ENCODE data around the gene AP1G2.
"Not testable (repeated sequence)": the region's sequence is repeated elsewhere in the genome, so short reads cannot be mapped to it uniquely, and the experiment has no call there.

Gene AP1G2, protein sequence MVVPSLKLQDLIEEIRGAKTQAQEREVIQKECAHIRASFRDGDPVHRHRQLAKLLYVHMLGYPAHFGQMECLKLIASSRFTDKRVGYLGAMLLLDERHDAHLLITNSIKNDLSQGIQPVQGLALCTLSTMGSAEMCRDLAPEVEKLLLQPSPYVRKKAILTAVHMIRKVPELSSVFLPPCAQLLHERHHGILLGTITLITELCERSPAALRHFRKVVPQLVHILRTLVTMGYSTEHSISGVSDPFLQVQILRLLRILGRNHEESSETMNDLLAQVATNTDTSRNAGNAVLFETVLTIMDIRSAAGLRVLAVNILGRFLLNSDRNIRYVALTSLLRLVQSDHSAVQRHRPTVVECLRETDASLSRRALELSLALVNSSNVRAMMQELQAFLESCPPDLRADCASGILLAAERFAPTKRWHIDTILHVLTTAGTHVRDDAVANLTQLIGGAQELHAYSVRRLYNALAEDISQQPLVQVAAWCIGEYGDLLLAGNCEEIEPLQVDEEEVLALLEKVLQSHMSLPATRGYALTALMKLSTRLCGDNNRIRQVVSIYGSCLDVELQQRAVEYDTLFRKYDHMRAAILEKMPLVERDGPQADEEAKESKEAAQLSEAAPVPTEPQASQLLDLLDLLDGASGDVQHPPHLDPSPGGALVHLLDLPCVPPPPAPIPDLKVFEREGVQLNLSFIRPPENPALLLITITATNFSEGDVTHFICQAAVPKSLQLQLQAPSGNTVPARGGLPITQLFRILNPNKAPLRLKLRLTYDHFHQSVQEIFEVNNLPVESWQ
- total RNA-seq: 136 to 210 reads per million in 2 donors

DNA sequence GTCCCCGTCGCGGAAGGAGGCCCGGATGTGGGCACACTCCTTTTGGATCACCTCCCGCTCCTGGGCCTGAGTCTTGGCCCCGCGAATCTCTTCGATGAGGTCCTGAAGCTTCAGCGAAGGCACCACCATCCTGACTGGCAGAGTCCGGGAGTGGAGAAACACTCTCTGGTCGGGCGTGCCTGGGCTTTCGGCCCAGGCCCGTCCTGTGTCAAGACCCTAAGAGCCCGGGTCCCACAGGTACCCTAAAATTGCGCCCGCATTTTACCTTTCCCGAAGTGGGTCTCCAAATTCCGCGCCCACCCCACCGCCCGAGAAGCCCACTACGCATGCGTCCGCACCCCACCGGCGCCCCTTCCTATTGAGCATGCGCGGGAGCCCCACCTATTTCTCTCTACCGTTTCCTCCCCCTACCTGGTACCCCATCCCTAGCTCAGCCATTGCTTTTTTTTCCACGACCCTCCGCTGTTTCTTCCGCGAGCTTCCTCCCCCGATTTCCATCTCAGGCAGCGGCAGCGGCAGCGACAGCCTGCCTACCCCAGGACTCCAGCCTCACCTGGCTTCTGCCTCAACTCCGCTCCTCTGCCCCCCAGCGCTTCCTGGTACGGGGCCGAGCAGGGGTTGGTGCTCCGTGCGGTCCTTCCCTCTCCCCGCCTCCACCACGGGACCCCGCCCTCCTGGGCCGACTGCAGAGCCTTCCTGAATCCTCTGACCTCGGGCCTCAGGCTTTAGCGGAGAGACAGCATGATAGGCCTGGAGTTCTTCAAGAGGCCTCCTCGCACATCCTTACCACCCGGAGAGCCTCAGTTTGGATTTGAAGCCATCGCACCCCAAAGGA lies at the start of gene AP1G2:
Gene AP1G2, minus strand, starts transcription at position 606 of the 835 bp plus-strand sequence. Its CDS starts 477 bp downstream, at position 129.
- DNase-seq: peak; percentile 74

DNA sequence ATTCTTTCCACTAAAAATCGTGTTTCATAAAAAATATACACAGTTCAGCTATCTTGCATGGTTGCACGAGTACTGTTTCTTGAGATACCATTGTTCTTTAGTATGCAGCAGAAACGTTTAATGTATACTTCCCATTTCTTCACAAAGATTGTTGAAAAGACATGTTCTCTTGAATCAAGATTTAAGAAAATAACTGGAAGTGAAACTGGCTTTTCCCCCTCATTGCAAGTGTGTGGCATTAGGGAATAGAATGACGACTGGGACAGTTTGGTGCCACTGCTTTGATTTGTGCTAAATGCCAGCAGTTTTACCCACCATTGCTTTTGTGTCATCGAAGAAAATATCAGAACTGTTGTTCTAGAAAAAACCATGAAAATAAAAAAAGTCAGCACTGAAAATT lies 48.3 kb upstream of the AP1G2 start:
- DNase-seq: no peak

DNA sequence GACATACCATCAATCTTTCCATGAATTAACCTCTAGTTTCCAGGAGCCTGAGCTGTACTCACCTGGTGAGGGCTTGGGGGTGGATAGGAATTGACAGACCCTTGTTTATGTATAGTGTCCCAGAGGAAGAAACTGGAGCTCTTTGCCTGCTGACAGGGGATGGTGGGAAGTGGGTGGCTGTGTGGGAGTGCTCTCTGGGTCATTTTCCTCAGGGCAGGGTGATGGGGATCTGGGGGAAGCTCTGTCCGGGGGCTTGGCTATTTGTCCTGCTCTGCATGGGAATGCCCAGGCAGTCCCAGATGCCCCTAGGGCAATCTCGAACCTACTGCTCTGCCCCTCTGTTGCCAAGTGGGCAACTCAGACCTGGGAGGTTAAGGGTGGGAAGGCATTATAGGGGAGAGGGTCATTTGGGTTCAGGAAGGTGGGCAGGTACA lies 46.8 kb upstream of the AP1G2 start:
- no peak for DNase-seq

DNA sequence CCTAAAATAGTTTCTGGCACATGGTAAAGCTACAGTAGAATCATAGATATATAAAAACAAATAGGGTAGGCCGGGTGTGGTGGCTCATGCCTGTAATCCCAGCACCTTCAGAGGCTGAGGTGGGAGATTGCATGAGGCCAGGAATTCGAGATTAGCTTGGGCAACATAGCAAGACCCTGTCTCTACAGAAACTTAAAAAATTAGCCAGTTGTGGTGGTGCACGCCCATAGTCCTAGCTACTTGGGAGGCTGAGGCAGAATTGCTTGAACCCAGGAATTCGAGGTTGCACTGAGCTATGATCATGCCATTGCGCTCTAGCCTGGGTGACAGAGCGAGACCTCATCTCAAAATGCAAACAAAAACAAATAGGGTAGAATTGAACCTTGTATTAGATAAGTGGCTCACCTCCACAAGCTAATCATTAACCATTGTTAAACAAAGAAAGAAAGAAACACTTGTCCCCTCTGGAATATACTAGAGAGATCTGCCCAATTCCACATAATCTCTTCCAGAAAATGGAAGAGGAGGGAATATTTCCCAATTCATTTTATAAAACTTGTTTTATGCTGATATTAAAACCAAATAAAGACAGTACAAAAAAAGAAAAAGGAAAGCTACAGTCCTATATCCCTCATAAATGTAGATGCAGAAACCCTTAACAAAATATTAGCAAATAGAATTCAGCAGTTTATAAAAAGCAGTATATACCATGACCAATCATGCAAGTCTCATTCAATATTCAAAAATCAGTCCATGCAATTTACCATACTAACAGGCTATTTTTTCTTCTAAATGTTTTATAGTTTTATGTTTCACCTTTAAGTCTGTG lies 45.9 kb upstream of the AP1G2 start:
- no peak for DNase-seq

DNA sequence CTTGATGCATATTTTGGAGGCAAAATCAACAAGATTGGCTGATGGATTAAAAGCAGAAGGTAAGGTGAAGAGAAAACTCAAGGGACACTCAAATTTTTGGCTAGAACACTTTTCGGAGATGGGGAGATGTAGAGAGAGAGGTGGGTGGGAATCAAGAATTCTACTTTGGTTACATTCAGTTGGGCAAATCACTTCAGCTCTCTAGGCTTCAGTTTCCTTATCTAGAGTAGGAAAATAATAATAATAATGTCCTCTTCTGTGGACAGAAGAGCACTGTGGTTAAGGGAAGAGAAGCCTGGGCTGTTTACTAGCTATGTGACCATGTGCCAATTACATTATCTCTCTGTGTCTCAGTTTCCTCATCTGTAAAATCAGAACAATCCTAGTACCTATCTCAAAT lies 45.2 kb upstream of the AP1G2 start:
- no peak for DNase-seq

DNA sequence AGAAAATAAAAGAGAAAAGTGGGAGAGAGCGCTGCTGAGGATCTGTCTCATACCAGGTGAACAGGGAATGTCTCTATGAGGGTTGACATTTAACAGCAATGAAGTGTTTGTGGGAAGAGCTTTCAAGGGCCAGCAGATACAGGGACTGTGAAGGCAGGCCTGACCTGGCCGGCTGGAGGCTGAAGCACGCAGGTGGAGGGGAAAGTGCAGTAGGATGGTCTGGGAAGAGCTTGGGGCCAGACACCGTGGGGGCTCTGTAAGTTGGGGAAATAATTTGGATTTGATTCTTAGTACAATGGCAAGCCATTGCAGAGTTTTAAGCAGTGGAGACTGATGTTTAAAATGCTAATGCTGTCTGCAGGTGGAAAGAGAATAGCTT lies 44.8 kb upstream of the AP1G2 start:
- no peak for DNase-seq

DNA sequence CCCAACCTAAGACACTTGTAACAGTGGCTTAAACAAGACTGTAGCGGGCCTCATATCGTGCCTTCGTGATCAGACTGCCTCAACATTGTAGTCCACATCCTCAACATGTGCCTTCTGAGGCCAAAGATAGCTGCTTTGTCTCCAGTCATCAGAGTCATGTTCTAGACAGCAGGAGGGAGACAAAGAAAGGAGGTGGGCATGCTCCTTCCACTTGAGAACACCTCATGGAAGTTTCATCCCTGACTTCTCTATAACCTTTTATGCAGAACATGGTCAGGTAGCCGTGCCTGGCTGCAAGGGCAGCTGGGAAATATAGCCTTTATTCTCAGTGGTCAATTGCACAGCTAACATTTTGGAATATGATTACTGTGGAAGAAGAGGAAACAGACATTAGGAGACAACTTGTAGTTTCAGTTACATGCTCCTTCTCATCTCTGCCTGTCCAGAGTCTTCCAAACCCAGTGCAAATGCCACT lies 43.3 kb upstream of the AP1G2 start:
- DNase-seq: no peak

DNA sequence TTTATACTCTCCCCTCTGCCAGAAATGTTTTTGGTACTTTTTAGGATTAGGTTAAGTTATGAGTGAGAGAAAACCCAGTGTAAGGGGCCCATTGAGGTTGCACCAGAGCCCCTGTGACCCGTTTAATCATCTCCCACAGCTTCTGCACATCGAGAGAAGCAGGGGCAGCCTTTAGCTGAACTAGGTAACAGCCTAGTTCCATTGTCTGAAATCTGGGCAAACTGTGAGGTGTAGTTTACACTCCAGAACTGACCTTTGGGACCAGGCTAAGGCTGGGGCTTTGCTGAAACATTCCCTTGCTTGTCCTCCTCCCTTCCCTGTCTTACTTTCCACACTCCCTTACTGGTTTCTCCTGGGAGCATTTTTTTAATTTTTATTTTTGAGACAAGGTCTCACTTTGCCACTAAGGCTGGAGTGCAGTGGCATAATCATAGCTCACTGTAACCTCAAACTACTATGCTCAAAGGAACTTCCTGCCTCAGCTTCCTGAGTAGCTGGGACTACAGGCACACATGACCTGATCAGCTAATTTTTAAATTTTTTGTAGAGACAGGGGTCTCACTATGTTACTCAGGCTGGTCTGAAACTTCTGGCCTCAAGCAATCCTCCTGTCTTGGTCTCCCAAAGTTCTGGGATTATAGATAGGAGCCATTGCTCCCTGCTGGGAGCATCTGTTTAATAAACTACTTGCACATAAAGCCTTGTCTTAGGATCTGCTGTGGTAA lies 42.7 kb upstream of the AP1G2 start:
- no peak for DNase-seq

DNA sequence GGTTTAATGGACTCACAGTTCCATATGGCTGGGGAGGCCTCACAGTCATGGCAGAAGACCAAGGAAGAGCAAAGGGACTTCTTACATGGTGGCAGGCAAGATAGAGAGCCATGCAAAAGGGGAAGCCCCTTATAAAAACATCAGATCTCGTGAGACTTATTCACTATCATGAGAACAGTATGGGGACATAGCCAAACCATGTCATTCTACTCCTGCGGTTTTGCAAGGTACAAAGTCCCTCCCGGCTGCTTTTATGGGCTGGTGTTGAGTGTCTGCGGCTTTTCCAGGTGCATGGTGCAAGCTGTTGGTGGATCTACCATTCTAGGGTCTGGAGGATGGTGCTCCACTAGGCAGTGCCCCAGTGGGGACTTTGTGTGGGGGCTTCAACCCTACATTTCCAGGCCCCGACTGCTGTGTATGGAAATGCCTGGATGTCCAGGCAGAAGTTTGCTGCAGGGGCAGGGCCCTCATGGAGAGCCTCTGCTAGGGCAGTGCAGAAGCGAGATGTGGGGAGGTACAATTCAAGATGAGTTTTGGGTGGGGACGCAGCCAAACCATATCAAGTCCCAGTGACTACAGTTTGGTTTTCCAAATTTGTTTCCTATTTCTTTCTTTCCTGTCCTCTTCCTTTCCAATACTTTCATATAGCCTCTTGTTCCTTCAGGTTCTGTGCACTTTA lies 42.0 kb upstream of the AP1G2 start:
- not testable (repeated sequence) for DNase-seq

DNA sequence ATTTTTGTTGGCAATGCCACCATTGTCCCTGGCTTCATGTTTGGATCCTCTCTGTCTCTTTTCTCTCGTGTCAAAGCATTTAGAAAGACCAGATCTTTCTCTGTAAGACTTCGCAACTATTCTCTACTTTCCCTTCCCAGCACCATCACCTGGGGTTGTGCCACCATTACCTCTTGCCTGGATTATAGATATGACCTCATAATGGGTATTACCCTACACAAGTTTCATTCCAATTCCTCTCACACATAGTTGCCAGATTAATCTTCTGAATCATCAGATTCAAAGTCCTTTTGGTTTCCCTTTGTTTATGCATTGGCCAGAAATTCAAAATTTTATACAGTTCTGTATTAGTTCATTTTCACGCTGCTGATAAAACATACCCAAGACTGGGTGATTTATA lies 41.4 kb upstream of the AP1G2 start:
- DNase-seq: no peak

DNA sequence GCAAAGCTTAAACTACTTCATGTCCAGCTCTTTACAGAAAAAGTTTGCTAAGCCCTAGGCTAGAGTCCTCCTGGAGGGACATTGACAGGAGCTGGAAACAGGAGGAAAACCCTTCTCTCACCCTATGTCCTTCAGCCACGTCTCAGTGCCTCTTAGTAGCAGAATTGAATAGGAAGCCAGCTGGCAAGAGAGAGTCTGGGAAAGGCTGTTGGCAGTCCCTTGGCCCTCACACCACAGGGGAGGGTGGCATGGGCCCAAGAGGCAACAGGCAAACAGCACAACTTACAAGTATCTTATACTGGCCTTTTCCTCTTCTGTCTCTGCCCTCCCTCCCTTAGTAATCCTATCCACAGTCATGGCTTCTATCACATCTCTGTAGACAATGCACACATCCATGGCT lies 40.9 kb upstream of the AP1G2 start:
- DNase-seq: no peak

DNA sequence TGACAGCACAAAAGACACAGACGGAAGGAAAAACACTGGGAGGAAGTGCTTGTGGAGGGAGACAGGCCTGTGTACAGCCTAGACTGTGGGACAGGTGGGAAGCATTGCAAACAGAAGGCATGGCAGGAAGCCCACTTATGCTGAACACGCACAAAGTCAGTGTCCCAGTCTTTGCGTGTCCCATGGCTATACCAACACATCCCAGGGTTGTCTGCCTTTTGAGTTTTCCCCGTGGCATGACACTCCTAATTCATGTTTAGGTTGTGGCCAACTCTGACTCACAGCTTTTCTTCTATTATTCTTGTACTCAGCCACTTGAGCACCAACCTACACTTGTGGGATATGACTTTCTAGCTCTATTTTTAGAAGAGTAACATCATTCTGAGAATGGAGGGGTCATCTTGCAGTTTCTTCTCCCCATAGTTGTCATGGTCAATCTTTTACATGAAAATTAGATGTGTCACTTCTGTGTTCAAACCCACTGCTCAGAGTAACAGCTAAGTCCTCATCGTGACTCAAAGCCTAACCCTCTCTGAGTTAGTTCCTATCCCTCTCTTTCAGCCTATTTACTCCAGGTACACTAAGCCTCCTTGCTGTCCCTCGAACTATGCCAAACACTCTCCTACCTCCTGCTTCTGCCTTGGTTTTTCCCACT lies 38.5 kb upstream of the AP1G2 start:
- DNase-seq: no peak

DNA sequence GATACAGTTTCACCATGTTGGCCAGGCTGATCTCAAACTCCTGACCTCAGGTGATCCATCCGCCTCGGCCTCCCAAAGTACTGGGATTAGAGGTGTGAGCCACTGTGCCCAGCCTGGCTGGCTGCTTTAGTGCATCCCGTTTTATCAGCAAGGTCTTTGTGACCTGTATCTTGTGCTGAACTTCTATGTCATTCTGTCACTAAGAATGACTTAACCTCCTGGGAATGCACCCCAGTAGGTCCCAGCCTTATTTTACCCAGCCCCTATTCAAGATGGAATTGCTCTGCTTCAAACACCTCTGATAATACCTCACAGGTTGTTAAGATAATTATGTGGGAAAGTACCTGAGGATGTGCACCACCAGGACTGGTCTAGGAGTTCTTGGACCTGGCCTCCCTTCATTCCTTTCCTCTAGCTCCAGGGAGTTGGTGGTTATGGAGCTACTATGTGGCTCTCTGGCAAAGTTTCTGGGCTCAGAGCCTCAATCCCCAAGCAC lies 37.1 kb upstream of the AP1G2 start:
- DNase-seq: no peak

DNA sequence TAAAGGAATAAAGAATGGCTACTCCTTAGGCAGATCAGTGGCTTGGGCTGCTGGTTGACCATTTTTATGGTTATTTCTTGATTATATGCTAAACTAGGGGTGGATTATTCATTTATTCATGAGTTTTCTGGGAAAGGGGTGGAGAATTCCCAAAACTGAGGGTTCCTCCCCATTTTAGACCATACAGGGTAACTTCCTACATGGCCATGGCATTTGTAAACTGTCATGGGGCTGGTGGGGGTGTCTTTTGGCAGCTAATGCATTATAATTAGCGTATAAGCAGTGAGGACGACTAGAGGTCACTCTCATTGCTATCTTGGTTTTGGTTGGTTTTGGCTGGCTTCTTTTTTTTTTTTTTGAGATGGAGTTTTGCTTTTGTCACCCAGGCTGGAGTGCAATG lies 36.6 kb upstream of the AP1G2 start:
- no peak for DNase-seq

DNA sequence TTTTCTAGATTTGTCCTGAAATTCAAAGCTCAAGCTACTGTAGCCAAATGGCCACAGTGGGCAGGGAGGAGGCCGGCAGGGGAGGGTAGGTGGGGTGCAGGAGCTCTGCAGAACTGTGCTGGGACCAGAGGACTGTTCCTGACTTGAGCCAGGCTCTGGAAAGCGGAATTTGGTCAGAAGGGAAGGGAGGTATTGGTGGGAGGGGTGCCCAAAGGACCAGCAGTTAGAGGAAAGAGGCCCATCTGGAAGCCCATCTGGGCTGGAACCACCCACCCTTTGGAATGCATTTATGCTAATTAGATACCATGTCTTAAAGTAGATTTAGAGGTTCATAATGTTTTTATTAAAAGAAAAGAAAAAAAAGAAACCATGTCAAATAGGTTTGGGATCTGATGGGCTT lies 35.5 kb upstream of the AP1G2 start:
- DNase-seq: no peak

DNA sequence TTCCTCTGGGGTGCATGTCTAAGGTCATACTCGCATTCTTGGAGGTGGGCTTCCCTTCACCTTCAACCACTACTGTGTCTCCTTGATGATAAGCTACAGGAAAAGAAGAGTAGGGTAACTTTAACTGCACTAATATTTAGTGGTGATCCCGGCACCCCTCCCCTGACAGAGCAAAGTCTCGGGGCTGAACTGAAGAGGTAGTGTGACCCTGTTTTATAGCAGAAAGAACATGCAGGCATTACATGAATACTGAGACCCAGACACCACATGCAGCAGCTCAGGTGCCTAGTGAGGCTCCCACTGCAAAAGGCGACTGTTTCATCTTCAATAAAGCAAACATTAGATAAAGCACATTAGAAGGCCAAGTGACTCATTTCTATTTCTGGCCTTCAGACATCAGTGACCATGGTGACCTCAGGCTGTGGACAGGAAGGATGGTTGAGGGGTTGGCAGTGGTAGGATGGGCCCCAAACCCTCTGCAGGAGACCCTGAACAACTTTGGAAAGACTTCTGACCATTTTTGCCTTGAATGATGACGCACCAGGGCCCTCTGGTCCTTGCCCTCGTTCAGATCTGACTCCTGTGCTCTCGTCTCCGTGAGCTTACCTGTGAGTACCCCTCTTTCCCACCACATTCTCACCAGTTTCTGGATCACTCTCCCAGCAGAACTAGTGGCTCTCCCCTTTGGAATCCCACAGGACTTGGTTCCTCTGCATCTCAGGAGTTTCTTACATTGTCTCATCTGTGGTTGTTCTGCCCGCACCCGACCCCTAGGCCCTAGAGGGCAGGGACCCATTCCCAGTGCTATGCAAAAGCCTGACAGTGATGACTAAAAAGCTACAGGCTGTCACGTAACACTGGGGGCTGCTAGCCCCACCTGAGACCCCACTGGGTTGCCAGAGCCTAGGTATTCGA lies 34.8 kb upstream of the AP1G2 start:
- DNase-seq: no peak

DNA sequence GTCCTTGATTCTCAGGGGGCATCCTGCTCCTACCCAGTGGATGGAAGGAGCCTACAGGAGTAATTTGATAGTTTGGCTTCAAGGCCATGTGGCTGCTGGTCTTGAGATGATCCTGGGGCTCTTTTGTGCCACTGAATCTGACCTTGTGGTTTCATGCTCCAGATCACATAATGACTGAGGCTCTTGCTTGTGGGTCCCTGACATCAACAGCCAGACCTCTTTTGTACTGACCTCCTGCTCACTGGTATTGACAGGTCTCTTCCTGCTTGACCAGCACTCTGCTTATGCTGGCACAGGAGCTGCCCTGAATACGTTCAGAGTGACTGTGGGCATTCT lies 34.2 kb upstream of the AP1G2 start:
- no peak for DNase-seq

DNA sequence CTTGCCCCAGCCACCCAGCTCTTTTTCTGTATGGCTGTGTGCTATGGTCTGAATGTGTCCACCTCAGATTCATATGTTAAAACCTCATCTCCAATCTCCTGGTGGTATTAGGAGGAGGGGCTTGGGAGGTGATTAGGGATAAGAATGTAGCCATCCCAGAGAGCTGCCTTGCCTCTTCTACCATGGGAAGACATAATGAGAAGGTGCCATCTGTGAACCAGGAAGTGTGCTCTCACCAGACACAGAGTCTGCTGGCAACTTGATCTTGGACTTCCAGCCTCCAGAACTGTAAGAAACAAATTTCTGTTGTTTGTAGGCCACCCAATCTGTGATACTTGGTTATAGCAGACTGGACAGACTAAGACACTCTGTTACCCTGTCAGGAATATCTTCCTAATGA lies 33.8 kb upstream of the AP1G2 start:
- DNase-seq: no peak

DNA sequence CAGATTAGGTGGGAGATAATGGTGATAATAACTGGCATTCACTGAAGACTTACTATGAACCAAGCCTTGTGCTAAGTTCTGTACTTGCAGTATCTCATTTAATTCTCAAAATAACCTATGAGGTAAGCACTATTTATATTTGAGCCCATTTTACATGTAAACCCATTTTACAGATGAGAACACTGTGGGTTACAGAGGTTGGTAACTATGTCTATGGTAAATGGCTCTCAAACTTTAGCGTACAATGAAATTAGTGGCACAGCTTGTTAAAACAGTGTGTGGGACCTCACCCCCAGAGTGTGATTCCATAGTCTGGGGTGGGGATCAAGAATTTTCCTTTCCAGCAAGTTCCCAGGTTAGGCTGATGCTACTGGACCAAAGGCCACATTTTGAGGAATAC lies 33.2 kb upstream of the AP1G2 start:
- no peak for DNase-seq

Measured in T-helper 9 cell (primary cell).